SK-N-SH treated with all-trans-retinoic acid at 6 μM for 48 hours (cell line): ENCODE data around the gene ACTL6B.

Experiments
- ARNTL ChIP-seq: fragments of 450-650 bp; formaldehyde crosslinking; IDR thresholded peaks from 2 replicates; pipeline ENCODE4 v1.5.0; 2020; ENCODE audit warnings: low read depth, mild to moderate bottlenecking, moderate library complexity, borderline replicate concordance
- BACH2 ChIP-seq: fragments of 250-450 bp; sonication (Bioruptor Pico); IDR thresholded peaks from 2 replicates; pipeline ENCODE4 v1.9.0; 2021; ENCODE audit warnings: mild to moderate bottlenecking, borderline replicate concordance
- ESRRG ChIP-seq: fragments of 250-450 bp; sonication (Bioruptor Pico); IDR thresholded peaks from 2 replicates; pipeline ENCODE4 v1.6.1; 2021; ENCODE audit warnings: mild to moderate bottlenecking
- RARB ChIP-seq: fragments of 250-450 bp; sonication (Bioruptor Pico); IDR thresholded peaks from 2 replicates; pipeline ENCODE4 v1.8.0; 2021; ENCODE audit warnings: mild to moderate bottlenecking, moderate library complexity
- ZC3H10 ChIP-seq: fragments of 250-450 bp; sonication (Bioruptor Pico); IDR thresholded peaks from 2 replicates; pipeline ENCODE4 v1.5.1; 2021; ENCODE audit warnings: mild to moderate bottlenecking, moderate library complexity
- TF ChIP-seq, protein P1 (sequence below): fragments of 250-450 bp; sonication (Bioruptor Pico); IDR thresholded peaks from 2 replicates; pipeline ENCODE4 v1.8.0; 2020; ENCODE audit warnings: mild to moderate bottlenecking, moderate library complexity, borderline replicate concordance
- TF ChIP-seq, protein P2 (sequence below): fragments of 250-450 bp; sonication (Bioruptor Pico); IDR thresholded peaks from 2 replicates; pipeline ENCODE4 v1.8.0; 2021; ENCODE audit warnings: low read depth, mild to moderate bottlenecking, moderate library complexity, borderline replicate concordance
- TF ChIP-seq, protein P3 (sequence below): fragments of 250-450 bp; sonication (Bioruptor Pico); IDR thresholded peaks from 2 replicates; pipeline ENCODE4 v1.5.0; 2020; ENCODE audit warnings: mild to moderate bottlenecking, moderate library complexity

GRCh38 chr7:100675105-100675451, 18.8 kb upstream of the ACTL6B start:
- TF ChIP-seq, protein P1, sequence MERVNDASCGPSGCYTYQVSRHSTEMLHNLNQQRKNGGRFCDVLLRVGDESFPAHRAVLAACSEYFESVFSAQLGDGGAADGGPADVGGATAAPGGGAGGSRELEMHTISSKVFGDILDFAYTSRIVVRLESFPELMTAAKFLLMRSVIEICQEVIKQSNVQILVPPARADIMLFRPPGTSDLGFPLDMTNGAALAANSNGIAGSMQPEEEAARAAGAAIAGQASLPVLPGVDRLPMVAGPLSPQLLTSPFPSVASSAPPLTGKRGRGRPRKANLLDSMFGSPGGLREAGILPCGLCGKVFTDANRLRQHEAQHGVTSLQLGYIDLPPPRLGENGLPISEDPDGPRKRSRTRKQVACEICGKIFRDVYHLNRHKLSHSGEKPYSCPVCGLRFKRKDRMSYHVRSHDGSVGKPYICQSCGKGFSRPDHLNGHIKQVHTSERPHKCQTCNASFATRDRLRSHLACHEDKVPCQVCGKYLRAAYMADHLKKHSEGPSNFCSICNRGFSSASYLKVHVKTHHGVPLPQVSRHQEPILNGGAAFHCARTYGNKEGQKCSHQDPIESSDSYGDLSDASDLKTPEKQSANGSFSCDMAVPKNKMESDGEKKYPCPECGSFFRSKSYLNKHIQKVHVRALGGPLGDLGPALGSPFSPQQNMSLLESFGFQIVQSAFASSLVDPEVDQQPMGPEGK (CRISPR knock-in tag): no peak
- TF ChIP-seq ESRRG (CRISPR knock-in tag) (no peak), ARNTL (no peak), BACH2 (no peak), ZC3H10 (no peak), RARB (CRISPR knock-in tag) (no peak)
- TF ChIP-seq, protein P2, sequence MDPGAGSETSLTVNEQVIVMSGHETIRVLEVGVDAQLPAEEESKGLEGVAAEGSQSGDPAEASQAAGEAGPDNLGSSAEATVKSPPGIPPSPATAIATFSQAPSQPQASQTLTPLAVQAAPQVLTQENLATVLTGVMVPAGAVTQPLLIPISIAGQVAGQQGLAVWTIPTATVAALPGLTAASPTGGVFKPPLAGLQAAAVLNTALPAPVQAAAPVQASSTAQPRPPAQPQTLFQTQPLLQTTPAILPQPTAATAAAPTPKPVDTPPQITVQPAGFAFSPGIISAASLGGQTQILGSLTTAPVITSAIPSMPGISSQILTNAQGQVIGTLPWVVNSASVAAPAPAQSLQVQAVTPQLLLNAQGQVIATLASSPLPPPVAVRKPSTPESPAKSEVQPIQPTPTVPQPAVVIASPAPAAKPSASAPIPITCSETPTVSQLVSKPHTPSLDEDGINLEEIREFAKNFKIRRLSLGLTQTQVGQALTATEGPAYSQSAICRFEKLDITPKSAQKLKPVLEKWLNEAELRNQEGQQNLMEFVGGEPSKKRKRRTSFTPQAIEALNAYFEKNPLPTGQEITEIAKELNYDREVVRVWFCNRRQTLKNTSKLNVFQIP (CRISPR knock-in tag): no peak
- TF ChIP-seq, protein P3, sequence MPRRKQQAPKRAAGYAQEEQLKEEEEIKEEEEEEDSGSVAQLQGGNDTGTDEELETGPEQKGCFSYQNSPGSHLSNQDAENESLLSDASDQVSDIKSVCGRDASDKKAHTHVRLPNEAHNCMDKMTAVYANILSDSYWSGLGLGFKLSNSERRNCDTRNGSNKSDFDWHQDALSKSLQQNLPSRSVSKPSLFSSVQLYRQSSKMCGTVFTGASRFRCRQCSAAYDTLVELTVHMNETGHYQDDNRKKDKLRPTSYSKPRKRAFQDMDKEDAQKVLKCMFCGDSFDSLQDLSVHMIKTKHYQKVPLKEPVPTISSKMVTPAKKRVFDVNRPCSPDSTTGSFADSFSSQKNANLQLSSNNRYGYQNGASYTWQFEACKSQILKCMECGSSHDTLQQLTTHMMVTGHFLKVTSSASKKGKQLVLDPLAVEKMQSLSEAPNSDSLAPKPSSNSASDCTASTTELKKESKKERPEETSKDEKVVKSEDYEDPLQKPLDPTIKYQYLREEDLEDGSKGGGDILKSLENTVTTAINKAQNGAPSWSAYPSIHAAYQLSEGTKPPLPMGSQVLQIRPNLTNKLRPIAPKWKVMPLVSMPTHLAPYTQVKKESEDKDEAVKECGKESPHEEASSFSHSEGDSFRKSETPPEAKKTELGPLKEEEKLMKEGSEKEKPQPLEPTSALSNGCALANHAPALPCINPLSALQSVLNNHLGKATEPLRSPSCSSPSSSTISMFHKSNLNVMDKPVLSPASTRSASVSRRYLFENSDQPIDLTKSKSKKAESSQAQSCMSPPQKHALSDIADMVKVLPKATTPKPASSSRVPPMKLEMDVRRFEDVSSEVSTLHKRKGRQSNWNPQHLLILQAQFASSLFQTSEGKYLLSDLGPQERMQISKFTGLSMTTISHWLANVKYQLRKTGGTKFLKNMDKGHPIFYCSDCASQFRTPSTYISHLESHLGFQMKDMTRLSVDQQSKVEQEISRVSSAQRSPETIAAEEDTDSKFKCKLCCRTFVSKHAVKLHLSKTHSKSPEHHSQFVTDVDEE: no peak
